ENCODE measurements around the gene PDIA2.
"Not testable (repeated sequence)": the region's sequence is repeated elsewhere in the genome, so short reads cannot be mapped to it uniquely, and the experiment has no call there.

Gene PDIA2

DNA sequence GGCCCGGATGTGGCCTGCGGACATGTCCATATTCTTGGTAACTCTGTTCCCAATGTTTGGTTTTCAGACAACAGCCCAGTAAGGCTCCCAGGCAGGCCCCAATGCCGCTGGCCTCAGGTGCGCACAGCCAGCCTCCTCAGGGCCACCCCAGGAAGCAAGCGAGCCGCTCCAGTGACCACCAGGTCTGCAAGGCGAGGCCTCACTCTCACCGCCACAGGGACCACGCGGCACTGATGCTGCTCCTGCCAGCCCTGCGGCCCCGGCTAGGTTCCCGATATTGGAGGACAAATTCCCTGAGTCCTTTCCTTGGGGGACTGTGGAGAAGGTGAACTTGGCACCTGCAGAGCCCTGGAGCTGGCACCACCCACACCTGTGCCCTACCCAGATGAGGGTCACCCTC, 19.0 kb downstream of the PDIA2 start:
- DNase-seq: no peak

GRCh38 chr16:303760-304505, 21.0 kb downstream of the PDIA2 start:
- no peak for DNase-seq

- DNase-seq: no peak
These were observed 23.1 kb downstream of the PDIA2 start for GRCh38 chr16:305916-306626.

GRCh38 chr16:306911-307370, 24.0 kb downstream of the PDIA2 start:
- no peak for DNase-seq

DNA sequence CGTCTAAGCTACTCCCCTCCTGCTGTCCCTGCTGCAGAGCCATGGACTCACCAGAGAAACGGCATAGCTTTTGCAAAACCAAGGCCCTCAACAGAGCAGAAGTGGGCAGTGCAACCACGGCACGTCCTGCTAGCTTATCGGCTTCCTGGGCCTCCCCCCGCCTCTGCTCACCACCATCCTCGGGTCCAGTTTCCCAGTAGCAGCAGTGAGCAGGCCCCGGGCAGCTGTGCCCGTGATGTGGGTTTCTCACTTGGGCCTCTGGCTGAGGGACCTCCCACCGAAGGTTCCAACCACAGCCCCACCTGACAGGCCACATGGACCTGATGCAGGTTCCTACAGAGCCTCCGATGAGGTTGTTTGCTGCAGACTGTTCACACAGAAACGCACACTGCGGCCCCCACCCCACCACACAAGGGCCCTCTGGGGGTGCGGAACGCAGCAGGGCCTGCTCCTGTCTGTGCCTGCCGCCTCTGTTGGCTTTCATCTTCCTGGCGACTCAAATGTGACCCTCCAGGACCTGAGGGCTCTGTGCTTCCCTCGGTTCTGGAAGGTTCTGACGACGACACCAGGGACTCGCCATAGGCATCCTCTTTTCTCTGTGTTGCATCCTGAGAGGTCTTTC, 24.8 kb downstream of the PDIA2 start:
- DNase-seq: no peak

DNA sequence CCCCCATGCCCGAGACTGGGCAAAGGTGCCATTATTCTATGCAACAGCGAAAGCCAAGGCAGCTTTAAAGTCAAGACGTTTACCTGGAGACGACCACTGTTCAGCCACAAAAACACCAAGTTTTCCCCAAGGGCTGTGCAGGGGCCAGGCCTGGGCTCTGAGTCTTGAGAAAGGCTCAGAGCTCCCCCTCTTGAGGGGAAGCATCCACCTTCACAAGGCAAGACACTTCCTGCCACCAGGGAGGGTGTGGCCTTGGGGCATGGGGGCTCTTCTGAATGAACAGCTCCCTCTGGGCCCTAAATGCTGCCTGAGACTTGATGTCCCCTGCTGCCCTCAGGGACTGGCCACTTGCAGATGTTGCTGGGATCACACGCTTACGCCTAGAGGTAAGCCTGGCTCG, 26.5 kb downstream of the PDIA2 start:
- no peak for DNase-seq

- DNase-seq: no peak
These were observed 28.8 kb downstream of the PDIA2 start for GRCh38 chr16:311725-312124.

GRCh38 chr16:314351-314750, 31.4 kb downstream of the PDIA2 start:
- DNase-seq: no peak

DNA sequence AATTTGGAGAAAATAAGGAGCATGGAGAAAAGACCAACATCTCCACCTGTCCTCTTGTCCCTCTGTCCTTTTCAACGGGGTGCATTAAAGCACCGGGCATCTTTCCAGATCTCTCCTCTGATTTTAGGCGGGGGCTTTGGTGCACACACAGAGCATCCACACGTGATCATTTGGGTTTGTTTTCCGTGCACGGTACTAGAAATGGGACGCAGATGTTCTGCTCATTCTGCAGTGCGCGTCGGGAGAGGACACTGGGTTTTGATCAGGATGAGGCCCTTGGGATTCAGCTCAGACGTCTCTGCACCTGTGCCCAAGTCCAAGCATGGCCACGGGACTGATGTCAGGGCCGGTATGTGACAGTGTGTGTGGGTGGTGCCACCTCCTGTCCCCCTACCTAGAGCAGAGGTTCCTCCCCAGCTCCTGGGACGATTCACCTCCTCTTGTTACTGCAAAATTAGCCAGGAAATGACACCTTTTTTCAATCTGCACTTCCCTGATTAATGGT, 31.9 kb downstream of the PDIA2 start:
- no peak for DNase-seq

GRCh38 chr16:316741-317464, 33.9 kb downstream of the PDIA2 start:
- DNase-seq: no peak

DNA sequence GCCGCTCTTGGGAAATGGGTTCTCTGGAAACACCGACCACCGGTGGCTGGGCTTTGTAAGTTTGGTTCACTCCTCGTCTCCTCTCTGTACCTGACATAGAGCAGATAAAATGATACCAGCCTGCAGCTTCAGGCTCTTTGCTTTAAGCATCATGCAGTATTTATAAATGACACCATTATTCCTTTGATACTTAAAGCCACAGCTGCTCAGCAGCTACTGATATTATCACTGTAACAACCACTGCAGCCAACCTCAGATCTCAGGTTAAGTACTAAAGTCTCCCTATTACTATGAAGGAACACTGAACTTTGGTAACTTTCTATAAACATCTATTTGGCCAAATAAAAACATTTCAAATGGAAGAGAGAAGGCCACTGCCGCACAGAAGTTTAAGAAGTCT, 34.6 kb downstream of the PDIA2 start:
- no peak for DNase-seq

DNA sequence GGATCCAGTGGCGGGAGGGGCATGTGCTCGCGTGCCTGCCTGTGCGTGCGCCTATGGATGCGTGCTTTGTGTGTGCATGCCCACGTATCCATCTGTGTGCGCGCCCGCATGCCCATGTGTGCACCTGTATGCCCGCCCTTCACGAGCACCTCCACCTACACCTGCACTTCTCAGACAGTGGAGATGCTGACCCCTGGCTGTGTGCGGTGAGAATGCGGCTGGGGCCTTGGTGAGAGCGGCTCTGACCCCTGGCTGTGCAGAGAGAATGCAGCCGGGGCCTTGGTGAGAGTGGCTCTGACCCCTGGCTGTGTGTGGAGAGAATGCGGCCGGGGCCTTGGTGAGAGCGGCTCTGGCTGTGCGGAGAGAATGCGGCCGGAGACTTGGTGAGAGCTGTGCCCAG, 35.7 kb downstream of the PDIA2 start:
- DNase-seq: no peak

GRCh38 chr16:320206-320605, 37.2 kb downstream of the PDIA2 start:
- DNase-seq: no peak

DNA sequence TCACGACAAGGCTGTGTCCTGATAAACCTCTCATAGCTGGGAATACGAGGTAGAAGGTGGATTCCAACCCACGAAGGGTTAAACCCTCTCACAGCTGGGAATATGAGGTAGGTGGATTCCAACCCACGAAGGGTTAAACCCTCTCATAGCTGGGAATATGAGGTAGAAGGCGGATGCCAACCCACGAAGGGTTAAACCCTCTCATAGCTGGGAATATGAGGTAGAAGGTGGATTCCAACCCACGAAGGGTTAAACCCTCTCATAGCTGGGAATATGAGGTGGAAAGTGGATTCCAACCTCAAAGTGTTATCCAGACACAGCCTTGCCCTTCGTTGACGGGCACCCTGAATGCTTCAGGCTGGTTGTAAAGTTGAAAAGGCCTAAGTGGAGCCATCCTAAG, 38.6 kb downstream of the PDIA2 start:
- no peak for DNase-seq

DNA sequence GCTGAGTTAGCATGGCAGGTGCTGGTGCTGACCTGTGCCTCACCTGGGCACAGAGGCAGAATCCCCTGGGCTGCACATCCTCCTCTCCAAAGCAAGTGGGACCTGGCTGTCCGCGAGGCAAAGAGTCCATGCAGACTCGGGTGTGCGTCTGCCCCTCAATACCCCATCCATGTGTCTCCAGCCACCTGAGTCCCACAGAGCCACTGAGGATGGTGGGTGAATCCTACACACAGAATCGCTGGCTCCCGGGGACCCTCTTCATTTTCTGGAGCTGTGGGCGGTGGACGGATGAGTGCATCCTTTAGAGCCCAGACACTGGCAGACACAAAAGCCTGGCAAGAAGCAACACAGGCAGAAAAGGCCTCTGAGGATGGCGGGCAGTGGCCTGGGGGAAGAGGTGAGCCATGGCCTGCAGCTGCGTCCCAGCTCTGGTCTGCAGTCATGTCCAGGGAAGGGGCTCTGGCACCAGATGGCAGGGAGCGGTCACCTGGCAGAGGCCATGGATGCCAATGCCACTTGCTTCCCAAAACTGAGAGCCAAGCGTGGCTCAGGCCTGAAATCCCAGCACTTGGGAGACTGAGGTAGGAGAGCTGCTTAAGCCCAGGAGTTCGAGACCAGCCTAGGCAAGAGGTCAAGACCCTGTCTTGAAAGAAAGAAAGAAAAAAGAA, 39.6 kb downstream of the PDIA2 start:
- no peak for DNase-seq

- no peak for DNase-seq
These were observed 41.2 kb downstream of the PDIA2 start for GRCh38 chr16:324201-324450.

GRCh38 chr16:324451-325334, 41.7 kb downstream of the PDIA2 start:
- no peak for DNase-seq

DNA sequence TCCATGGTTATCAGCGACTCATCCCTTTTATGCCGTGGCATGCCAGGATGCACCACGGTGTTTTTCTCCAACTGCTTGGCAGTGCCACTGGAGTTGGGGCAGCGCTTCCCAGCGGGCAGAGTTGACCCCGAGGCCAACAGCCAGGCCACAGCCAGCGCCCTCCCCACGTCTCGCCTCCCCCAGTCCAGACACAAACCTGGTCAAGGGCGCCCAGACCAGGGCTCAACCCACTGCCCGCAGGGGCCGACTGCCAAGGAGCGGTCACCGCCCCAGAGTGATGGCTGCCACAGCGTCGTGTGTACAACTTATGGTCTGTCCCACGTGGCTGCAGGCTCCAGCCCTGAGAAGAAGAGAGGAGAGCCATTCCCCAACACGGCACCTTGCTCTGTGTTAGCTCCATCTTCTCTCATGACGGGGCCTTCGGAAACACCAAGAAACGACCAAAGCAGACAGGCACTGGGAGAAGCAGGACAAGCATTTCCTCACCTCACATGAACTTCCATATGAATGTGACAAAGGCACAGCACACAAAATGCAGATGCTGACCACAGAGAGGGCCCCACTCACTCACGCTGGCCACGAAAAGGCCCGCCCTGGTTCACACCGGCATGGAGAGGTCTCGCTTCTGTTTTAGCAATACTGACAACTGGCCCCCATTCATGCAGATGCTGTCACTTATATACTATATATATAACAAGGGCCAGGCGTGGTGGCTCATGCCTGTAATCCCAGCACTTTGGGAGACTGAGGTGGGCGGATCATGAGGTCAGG, 42.6 kb downstream of the PDIA2 start:
- DNase-seq: no peak

- no peak for DNase-seq
These were observed 47.8 kb downstream of the PDIA2 start for GRCh38 chr16:330741-331140.

GRCh38 chr16:331181-331814, 48.3 kb downstream of the PDIA2 start:
- not testable (repeated sequence) for DNase-seq
